ENCODE results near the gene EXOC3.
"Not testable (repeated sequence)": the region's sequence is repeated elsewhere in the genome, so short reads cannot be mapped to it uniquely, and the experiment has no call there.

EXOC3 gene

DNA sequence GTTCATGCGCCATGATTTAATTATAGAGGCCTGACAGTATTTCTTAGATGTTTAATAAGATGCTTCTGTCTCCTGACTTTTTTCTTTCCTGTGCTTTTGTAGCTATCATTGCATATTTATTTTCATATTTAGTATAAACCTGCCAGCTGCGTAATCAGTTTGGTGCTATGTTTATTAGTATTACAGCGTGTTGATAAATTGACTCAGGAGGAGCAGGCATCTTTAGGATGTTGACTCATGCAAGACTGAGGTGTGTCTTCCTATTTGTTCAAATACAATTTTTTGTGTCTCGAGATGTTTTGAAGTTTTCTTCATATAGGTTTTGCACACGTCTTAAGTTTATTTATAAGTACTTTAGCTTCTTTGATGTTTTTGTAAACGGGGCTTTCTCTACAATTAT, 35.9 kb upstream of the EXOC3 start:
- no peak for DNase-seq (ENCODE audit: low spot score)

DNA sequence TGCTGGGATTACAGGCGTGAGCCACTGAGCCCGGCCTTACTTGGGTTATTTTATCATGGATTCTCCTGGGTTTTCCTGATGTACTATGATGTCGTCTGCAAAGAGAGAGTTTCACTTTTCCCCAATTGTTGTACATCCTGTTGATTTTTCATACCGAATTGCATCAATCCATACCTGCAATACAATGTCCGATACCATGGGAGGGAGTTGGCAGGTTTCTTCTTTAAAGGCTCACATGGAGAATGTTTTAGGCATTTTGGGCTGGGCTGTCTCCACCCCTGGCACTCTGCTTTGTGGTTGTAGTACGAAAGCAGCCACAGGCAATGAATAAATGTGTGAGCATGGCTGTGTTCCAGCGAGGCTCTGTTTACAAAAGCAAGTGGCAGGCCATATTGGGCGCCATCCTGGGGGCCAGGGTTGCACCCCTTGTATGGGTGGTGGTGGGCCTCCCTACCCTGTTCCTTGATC, 35.1 kb upstream of the EXOC3 start:
- no peak for DNase-seq (ENCODE audit: low spot score)

- DNase-seq (ENCODE audit: low spot score) = no peak
Observed at GRCh38 chr5:410911-411517, 32.0 kb upstream of the EXOC3 start.

DNA sequence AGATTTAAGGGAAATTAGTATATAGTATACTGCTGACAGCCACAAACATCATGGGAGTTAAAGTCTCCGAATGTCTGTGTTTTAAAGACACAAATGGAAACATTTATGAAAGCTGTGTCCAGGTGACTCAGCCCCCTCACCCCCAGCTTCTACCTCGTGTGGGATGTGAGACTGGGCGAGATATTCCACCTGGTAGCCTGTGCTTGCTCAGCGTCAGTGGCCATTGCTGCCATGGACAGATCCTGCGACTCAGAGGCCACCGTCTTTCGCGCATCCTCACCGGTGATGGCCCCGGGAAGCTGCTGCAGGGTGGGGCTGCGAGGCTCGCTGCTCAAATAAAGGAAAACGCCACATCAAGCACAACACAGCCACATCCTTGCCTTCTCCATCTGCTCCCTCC, 31.2 kb upstream of the EXOC3 start:
- no peak for DNase-seq (ENCODE audit: low spot score)

GRCh38 chr5:414991-415927, 27.7 kb upstream of the EXOC3 start:
- not testable (repeated sequence) for DNase-seq (ENCODE audit: low spot score)

GRCh38 chr5:415928-416635, 26.9 kb upstream of the EXOC3 start:
- DNase-seq (ENCODE audit: low spot score) = no peak

GRCh38 chr5:416636-416960, 26.4 kb upstream of the EXOC3 start:
- no peak for DNase-seq (ENCODE audit: low spot score)

DNA sequence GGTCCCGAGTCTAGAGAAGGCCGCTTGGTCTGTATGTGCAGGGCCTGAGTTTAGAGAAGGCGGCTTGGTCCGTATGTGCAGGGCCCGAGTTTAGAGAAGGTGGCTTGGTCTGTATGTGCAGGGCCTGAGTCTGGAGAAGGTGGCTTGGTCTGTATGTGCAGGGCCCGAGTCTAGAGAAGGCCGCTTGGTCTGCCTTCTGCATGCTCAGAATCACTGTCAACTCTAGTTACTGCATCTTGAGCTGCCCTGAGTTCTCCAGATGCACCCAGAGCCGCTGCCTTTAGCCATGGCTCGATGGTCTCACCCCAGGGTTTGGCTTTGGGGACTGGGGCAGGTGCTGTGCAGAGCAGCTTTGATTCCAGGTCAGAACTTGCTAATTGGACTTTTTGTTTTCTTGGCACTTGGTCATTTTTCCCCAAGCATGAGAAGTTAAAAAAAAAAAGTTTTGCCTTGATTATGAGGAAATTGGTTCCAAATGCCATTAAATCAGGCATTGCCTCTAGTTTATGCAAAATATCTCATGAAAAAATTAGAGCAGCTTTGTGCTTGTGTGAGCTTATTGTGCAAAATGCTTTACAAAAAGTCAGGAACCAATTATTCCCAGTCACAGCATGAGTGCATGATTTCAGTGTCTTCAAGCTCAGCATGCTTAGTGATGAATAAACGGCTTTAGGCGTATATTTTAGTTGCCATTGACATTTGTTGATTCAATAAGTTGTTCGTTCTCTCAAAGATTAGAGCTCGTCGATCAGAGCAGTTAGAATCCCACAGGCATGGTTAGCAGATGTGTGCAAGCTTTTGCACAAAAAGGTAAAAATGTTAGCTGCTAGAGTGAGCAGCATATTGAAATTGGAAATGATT, 25.4 kb upstream of the EXOC3 start:
- no peak for DNase-seq (ENCODE audit: low spot score)

DNA sequence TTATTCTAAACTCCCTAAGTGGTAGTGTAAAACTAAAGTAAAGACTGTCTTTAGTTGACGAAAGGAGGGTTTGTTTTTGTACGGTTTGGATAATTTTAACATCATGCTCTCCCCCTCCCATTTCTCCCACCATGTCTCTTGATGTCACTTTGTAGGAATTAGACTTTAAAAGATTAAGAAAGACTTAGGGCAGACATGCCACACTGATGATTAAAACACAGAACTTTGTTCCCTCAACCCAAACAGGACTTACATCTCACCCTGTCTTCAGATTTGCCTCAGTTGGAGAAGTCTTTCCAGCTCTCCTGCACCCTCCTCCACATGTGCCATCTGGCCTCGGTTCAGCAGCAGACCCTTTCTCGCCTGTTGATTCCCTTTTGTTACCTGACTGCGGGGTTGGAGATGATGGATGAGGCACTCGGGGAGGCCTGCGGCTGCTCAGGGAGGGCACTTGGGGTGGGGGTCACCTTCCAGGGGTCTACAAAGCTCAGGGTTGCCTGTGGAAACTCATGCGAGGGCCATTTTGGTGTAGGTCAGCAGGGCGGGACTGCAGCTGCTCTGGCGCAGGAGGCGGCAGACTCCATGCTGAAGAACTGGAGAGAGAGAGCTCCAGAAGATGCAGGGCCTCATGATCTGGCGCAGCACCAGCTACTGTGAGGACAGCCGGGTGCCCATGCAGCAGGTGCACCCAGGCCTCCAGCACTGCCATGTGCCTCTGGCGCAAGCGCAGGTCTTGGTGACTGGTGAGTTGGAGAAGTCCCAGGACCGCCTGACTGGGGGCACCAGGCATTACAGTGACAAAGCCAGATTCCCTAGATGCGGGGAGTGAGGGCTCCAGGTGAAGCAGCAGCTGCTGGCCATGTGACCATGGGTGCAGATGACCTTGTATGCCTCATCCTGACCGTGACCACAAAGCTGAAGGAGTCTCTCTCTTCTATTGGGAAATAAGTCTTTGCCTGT, 24.5 kb upstream of the EXOC3 start:
- DNase-seq (ENCODE audit: low spot score) = no peak

DNA sequence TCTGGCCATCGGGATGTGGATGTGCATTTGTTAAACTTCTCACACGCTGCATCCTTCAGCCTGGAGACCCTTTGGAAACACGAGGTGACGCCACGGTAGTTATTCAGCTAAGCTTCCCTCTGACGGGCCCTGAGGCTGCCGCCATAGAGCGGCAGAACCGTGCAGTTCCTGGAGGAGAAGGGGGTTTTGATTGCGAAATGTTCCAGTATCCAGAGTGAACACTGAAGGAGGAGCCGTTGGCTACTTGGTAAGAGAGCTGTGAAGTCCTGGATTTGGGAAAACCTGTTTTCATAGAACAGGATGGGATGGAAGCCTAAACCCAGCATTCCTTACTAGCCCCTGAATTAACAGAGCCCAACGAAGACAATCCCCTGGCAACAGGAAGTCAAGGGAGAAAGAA, 23.0 kb upstream of the EXOC3 start:
- DNase-seq (ENCODE audit: low spot score) = no peak

GRCh38 chr5:420632-421286, 22.2 kb upstream of the EXOC3 start:
- no peak for DNase-seq (ENCODE audit: low spot score)

GRCh38 chr5:421287-421880, 21.6 kb upstream of the EXOC3 start:
- no peak for DNase-seq (ENCODE audit: low spot score)

GRCh38 chr5:421901-422300, 21.1 kb upstream of the EXOC3 start:
- no peak for DNase-seq (ENCODE audit: low spot score)

GRCh38 chr5:422323-423232, 20.4 kb upstream of the EXOC3 start:
- no peak for DNase-seq (ENCODE audit: low spot score)

GRCh38 chr5:423233-423565, 19.8 kb upstream of the EXOC3 start:
- DNase-seq (ENCODE audit: low spot score) = no peak

DNA sequence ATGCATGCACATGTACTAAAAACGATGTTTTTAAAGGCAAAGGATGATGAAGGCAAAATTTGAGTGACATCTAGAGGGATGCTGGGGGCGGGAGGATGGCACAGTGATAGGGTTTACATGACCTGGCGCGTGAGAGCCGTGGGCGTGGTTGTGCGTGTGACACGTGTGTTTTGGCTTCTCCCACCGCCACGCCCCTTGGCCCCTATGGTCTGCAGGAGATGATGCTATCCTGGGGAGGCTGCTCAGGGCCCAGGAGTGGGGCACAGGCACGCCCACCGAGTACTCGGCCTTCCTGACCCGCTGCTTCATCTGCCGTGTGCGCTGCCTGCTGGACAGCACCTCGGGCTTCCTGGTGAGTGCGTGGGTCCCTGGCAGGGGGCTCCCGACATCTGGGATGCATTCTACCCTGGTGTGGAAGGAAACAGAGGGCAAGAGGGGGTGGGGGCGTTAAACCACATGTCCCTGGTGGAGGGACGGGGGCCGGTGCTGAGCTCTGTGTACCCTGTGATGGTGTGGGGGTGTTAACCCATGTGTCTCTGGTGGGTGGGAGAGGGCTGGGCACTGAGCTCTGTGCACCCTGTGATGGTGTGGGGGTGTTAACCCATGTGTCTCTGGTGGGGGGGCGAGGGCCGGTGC, 19.2 kb upstream of the EXOC3 start:
- DNase-seq (ENCODE audit: low spot score) = no peak

- no peak for DNase-seq (ENCODE audit: low spot score)
Observed at GRCh38 chr5:424301-425110, 18.5 kb upstream of the EXOC3 start.

GRCh38 chr5:425714-426113, 17.3 kb upstream of the EXOC3 start:
- DNase-seq (ENCODE audit: low spot score) = no peak

All from hematopoietic multipotent progenitor cell treated with erythropoietin and hydrocortisone succinate and interleukin-3 and kit ligand, for 17 days (in vitro differentiated cells).